ENCODE measurements around the gene AP3B1. TPM values are rescaled to one million over a fixed set of nuclear protein-coding genes. Genes with fewer than 3 reads are reported as not detected.
"Not testable (repeated sequence)": the region's sequence is repeated elsewhere in the genome, so short reads cannot be mapped to it uniquely, and the experiment has no call there.

The AP3B1 gene
- total RNA-seq, 1 experiment from 2014 or later, result 41.8 TPM

DNA sequence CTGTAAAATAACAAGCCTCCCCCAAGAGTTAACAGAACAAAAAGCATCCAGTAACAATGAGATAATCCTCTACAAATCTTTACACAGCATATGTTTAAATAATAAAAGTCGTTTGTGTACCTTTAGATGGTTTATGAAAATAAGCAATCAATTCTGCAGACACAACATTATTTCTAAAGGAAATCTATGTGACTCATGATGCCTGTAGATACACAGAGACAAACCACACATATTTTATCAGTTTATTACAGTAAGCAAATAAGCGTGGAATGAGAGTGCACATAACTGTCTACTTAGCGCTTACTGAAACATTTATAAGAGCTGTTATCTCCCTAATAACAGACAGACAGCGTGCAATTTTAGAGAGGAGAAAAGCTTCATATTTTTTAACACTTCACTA, 243.6 kb downstream of the AP3B1 start:
- Histone ChIP-seq H3K23ac (ENCODE audit: insufficient read length, low read depth, low read length) (no peak overlapping the region), H3K27ac (ENCODE audit: insufficient read length, low read depth, low read length) (no peak overlapping the region), H4K8ac (replicated peaks; ENCODE audit: insufficient read length, low read depth, low read length) (no peak overlapping the region), H3K79me1 (ENCODE audit: insufficient read depth, low read depth, low read length, poor library complexity, severe bottlenecking) (no peaks in the 10 kb centered on the region), H4K20me1 (ENCODE audit: control insufficient read depth, insufficient read depth, insufficient read length) (no peaks in the 10 kb centered on the region), H2BK20ac (ENCODE audit: low read depth, low read length, poor library complexity, severe bottlenecking) (no peak overlapping the region), H2BK15ac (ENCODE audit: low read depth, low read length) (no peak overlapping the region), H2BK12ac (ENCODE audit: insufficient read length, low read depth, low read length) (no peak overlapping the region), H3K9me3 (ENCODE audit: control insufficient read depth, low read depth, low read length) (no peaks in the 10 kb centered on the region), H4K5ac (ENCODE audit: insufficient read length, low read depth, low read length) (no peak overlapping the region), H3K56ac (ENCODE audit: insufficient read length, low read depth, low read length) (no peak overlapping the region), H3K4me1 (ENCODE audit: insufficient read depth, low read length) (no peaks in the 10 kb centered on the region), H3K23me2 (ENCODE audit: insufficient read length, low read depth, low read length, poor library complexity, severe bottlenecking) (no peaks in the 10 kb centered on the region), H2BK5ac (ENCODE audit: insufficient read length, low read length) (no peak overlapping the region), H3K18ac (ENCODE audit: insufficient read length, low read depth, low read length) (no peak overlapping the region), H3K4ac (ENCODE audit: low read depth, low read length) (no peak overlapping the region), H4K91ac (ENCODE audit: insufficient read length, low read depth, low read length) (no peak overlapping the region), H3K14ac (ENCODE audit: insufficient read depth, low read length) (no peak overlapping the region), H2AK5ac (ENCODE audit: insufficient read length, low read length) (no peak overlapping the region), H3K79me2 (ENCODE audit: insufficient read depth, low read length) (no peaks in the 10 kb centered on the region), H2BK120ac (ENCODE audit: low read depth, low read length, poor library complexity, severe bottlenecking) (no peak overlapping the region), H3K9ac (ENCODE audit: extremely low read depth, insufficient read length, low read length) (no peak overlapping the region), H2AFZ (ENCODE audit: low read length) (no peak overlapping the region), H3T11ph (ENCODE audit: low read length) (no peak overlapping the region), H3K27me3 (ENCODE audit: insufficient read depth, low read length) (no peaks in the 10 kb centered on the region), H3K4me2 (ENCODE audit: insufficient read depth, insufficient read length, low read length) (no peak overlapping the region)
- Mint-ChIP-seq H3K36me3 (ENCODE audit: insufficient read depth in 1 of 3, low read depth in 3 of 3) (peaks cover 5 to 10% (median 5%) of the 10 kb centered on the region in 3 experiments; a peak in 2 of 7 replicates), H3K27ac (no peak overlapping the region), H3K4me3 (no peak overlapping the region), H3K27me3 (ENCODE audit: low read depth) (no peaks in the 10 kb centered on the region), H3K4me1 (peaks cover 5% of the 10 kb centered on the region in 2 experiments; a peak in 3 of 4 replicates), H3K9me3 (no peaks in the 10 kb centered on the region)
- DNase-seq, result no peak
- WGBS (ENCODE audit: extremely low coverage, insufficient read length, low lambda C conversion rate), result no CpG with 5 or more reads among the region's 4 CpGs
- TF ChIP-seq, protein P1, sequence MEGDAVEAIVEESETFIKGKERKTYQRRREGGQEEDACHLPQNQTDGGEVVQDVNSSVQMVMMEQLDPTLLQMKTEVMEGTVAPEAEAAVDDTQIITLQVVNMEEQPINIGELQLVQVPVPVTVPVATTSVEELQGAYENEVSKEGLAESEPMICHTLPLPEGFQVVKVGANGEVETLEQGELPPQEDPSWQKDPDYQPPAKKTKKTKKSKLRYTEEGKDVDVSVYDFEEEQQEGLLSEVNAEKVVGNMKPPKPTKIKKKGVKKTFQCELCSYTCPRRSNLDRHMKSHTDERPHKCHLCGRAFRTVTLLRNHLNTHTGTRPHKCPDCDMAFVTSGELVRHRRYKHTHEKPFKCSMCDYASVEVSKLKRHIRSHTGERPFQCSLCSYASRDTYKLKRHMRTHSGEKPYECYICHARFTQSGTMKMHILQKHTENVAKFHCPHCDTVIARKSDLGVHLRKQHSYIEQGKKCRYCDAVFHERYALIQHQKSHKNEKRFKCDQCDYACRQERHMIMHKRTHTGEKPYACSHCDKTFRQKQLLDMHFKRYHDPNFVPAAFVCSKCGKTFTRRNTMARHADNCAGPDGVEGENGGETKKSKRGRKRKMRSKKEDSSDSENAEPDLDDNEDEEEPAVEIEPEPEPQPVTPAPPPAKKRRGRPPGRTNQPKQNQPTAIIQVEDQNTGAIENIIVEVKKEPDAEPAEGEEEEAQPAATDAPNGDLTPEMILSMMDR (conservative IDR thresholded peaks at IDR 0.05), result no peak

DNA sequence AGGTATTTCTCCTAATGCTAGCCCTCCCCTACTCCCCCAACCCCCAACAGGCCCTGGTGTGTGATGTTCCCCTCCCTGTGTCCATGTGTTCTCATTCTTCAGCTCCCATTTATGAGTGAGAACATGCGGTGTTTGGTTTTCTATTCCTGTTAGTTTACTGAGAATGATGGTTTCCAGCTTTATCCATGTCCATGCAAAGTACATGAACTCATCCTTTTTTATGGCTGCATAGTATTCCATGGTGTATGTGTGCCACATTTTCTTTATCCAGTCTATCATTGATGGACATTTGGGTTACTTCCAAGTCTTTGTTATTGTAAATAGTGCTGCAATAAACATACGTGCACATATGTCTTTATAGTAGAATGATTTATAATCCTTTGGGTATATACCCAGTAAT, 247.7 kb downstream of the AP3B1 start:
- DNase-seq; H3K27ac Mint-ChIP-seq; H3K56ac ChIP-seq (ENCODE audit: insufficient read length, low read depth, low read length): not testable (repeated sequence)

More for the DNA sequence above, 247.7 kb downstream of the AP3B1 start:
- not testable (repeated sequence) for H3K23ac ChIP-seq (ENCODE audit: insufficient read length, low read depth, low read length); H2BK120ac ChIP-seq (ENCODE audit: low read depth, low read length, poor library complexity, severe bottlenecking); H3K14ac ChIP-seq (ENCODE audit: insufficient read depth, low read length); H2BK20ac ChIP-seq (ENCODE audit: low read depth, low read length, poor library complexity, severe bottlenecking); H2AK5ac ChIP-seq (ENCODE audit: insufficient read length, low read length); H2AFZ ChIP-seq (ENCODE audit: low read length); H3K4ac ChIP-seq (ENCODE audit: low read depth, low read length); H2BK15ac ChIP-seq (ENCODE audit: low read depth, low read length); H3K9me3 Mint-ChIP-seq; H3K4me1 ChIP-seq (ENCODE audit: insufficient read depth, low read length); H3K27ac ChIP-seq (ENCODE audit: insufficient read length, low read depth, low read length); H3K4me3 Mint-ChIP-seq; H2BK12ac ChIP-seq (ENCODE audit: insufficient read length, low read depth, low read length); H3K4me1 Mint-ChIP-seq; H3K4me2 ChIP-seq (ENCODE audit: insufficient read depth, insufficient read length, low read length); H3K18ac ChIP-seq (ENCODE audit: insufficient read length, low read depth, low read length); H3K79me1 ChIP-seq (ENCODE audit: insufficient read depth, low read depth, low read length, poor library complexity, severe bottlenecking); H3K9me3 ChIP-seq (ENCODE audit: control insufficient read depth, low read depth, low read length); H4K91ac ChIP-seq (ENCODE audit: insufficient read length, low read depth, low read length); H3K27me3 Mint-ChIP-seq (ENCODE audit: low read depth); H3K27me3 ChIP-seq (ENCODE audit: insufficient read depth, low read length); H3K9ac ChIP-seq (ENCODE audit: extremely low read depth, insufficient read length, low read length); H3K79me2 ChIP-seq (ENCODE audit: insufficient read depth, low read length); H4K5ac ChIP-seq (ENCODE audit: insufficient read length, low read depth, low read length); H3K23me2 ChIP-seq (ENCODE audit: insufficient read length, low read depth, low read length, poor library complexity, severe bottlenecking); H3T11ph ChIP-seq (ENCODE audit: low read length); H4K20me1 ChIP-seq (ENCODE audit: control insufficient read depth, insufficient read depth, insufficient read length); H2BK5ac ChIP-seq (ENCODE audit: insufficient read length, low read length); H4K8ac ChIP-seq (replicated peaks; ENCODE audit: insufficient read length, low read depth, low read length)
- H3K36me3 Mint-ChIP-seq (ENCODE audit: insufficient read depth in 1 of 3, low read depth in 3 of 3), result peaks cover 7 to 17% (median 10%) of the 10 kb centered on the region in 3 experiments; a peak in 5 of 7 replicates
- no CpG with 5 or more reads among the region's 2 CpGs for WGBS (ENCODE audit: extremely low coverage, insufficient read length, low lambda C conversion rate)

Data from H9 (cell line).